ENCODE measurements around the gene PI4K2A.

Gene PI4K2A

GRCh38 chr10:97640174-97640867, at the start of gene PI4K2A:
Gene PI4K2A, plus strand, starts transcription at chr10:97640671. Its CDS starts 72 bp downstream, at chr10:97640743.
- DNase-seq, result peak; percentile 95

- DNase-seq, result no peak
These were observed 49.5 kb upstream of the PI4K2A start for GRCh38 chr10:97590748-97591495.

DNA sequence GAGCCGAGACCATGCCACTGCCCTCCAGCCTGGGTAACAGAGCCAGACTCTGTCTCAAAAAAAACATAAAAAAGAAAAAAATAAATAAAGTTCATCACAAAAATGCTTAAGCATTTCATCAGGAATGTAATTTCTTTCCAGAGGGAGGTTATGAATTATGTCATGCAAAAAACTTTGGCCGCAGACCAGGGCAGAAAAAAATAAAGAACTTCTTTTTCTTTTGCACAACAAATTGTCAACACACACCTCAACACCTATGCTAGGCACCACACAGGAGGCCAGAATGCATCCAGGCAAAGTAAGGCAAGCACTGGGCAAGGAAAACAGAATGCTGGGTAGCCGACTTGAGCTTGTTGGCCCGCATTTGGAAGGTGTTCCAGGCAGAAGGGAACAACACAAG, 47.0 kb upstream of the PI4K2A start:
- no peak for DNase-seq

DNA sequence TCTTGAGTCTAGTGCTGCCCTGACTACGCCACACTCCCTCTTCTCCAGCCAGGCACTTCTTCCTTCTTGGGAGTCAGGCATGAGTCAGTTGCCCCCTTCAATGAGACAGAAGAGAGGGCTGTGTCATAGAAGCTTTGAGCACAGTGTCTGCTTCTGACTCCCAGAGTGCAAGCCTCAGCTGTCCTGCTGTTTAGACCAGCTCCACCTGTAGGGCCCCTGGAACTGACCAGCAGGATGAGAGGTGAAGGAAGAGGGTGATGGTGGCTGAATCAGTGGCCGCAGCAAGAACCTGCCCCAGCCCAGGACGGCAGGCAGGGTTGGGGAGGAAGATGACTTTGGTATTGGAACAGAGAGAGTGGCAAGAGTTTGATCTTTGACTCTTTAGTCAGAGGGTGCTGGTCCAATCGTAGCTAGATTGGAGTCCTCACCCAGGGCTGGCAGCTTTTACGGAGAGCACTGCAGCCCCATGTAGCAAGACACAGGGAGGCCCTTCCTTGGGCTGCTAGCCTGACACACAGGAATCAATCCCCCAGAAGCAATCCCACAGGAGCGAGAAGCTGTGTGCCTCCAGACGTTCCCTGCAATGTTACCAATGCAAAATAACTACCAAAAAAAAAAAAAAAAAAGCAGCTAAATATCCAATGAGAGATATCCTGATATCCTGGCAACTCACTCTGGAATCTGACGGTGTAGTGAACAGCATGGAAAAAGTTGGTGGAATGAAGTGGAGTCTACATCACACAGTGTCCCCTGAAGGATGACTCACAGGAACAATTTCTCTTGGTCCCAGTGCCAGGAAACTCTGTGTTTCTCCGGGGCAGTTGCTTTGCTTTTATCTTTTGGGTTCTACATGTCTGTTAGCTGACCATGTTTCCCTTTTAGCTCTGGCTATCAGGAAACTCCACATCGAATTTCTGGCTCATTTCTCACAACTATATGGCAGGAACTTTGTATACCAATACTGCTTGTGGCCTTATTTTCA, 44.1 kb upstream of the PI4K2A start:
- no peak for DNase-seq

DNA sequence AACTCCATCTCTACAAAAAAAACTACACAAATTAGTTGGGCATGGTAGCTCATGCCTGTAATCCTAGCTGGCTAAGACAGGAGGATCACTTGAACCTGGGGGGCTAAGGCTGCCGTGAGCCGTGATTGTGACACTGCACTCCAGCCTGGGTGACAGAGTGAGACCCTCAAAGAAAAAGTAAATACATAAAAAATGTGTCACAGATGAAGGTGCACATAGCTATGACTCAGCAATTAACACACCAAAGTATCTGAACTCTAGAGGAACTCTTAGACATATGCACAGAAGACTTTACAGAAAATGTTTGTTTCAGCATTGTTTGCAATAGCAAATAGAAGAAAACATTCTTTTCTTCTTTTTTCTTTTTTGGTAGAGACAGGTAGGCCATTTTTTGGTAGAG, 42.7 kb upstream of the PI4K2A start:
- no peak for DNase-seq

GRCh38 chr10:97598407-97599271, 41.8 kb upstream of the PI4K2A start:
- DNase-seq, result no peak

GRCh38 chr10:97599272-97599619, 41.2 kb upstream of the PI4K2A start:
- DNase-seq, result no peak

DNA sequence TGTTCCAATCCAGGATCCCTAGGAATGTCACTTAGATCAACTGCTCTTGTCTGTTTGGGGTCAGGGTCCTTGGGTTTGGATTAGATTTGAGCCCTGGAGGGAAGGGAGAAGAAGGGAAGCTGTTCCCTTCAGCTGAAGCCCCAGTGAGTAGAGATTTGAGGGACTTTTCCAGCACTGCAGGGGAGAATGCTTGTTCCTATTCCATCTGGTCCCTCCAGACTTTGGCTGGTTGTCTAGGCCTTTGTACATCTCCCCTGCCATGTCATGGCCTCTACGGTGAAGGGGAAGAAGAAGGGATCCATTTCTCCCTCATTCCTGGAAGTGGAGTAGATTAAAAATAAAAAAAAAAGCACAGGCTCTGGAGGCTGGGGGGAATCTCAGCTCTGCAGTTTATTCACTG, 39.9 kb upstream of the PI4K2A start:
- DNase-seq, result no peak

- DNase-seq, result no peak
These were observed 38.9 kb upstream of the PI4K2A start for GRCh38 chr10:97601268-97602215.

DNA sequence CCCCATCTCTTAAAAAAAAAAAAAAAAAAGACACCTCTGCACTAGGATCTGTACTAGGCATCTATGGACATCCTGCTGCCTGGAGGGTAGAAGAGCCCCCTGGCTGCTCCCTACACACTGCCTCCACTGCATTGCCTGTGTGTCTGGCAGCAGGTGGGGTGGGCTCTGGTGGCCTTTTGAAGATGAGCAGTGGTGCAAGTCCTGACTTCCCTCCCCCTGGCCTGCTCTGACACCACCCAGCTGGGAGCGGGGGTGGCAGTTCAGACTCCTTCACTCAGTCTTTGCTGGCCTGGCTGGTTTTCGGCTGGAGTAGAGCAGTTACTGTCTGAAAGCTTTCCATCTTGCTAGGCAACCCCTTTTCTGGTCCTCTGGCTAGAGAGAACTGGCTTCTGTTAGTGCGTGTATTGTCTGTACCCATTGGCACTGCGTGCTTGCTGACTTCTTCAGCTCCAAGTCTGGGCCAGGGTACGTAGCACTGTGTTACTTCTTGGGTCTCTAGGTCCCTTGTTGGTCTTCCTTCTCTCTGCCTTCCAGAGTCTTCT, 33.3 kb upstream of the PI4K2A start:
- DNase-seq, result no peak

DNA sequence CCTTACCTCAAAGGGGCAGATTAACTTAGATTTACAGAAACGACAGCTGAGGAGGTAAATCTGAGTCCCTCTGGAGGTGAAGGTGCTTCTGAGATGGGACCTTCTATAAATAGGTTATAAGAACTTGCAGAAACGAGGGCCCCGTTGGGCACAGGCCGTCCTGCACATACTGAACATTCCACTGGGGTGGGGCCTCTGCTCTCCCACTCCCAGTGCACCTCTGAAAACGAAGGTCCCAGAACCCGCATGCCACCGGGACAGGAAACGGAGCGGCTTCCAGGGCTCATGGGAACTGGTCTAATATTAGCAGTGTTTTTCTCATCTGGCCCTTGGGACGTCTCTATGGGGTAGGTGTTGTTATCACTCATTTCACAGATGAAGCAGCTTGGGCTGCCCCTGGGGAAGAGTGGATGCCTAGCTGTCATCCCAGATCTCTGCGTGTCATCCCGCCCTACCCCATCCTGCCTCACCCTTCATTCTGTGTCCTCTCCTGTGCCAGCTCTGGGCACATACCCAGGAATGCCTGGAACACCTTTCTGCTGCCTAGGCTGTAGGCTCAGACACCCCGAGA, 31.4 kb upstream of the PI4K2A start:
- no peak for DNase-seq

GRCh38 chr10:97611473-97611872, 29.0 kb upstream of the PI4K2A start:
- no peak for DNase-seq

DNA sequence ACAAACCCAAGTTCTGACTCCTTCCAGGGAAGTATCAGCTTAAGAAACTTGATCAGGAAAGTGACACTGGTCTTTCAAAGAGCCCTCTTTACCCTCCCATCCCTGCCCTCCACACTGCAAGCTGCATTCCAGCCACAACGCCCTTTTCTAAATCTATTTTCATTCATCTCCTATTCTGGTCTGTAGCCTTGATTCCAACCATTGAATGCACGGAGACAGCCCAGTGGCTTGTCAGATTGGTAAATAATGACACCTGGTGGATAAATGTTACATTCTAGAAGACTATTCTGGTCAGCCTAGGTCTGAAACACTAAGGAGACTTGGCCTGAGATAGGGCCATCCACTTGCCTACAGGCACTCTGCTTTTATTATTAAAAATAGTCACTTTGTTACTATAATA, 28.1 kb upstream of the PI4K2A start:
- DNase-seq, result no peak

- DNase-seq, result no peak
These were observed 22.2 kb upstream of the PI4K2A start for GRCh38 chr10:97618285-97618684.

DNA sequence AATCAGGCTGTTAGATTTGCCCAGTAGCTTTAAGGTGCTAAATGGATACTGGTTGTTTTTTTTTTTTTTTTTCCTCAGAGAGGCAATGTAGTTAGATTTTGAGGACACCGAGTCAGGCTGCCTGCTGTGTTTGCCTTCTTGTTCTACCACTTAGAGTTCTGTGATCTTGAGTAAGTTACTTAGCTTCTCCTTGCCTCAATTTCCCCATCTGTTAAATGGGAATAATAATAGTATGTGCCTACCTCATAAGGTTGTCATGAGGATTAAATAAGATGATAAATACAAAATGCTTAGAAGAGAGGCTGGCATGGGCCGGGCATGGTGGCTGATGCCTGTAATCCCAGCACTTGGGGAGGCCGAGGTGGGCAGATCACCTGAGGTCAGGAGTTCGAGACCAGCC, 21.7 kb upstream of the PI4K2A start:
- DNase-seq, result no peak

- no peak for DNase-seq
These were observed 17.2 kb upstream of the PI4K2A start for GRCh38 chr10:97623277-97623676.

GRCh38 chr10:97627731-97628130, 12.7 kb upstream of the PI4K2A start:
- no peak for DNase-seq

DNA sequence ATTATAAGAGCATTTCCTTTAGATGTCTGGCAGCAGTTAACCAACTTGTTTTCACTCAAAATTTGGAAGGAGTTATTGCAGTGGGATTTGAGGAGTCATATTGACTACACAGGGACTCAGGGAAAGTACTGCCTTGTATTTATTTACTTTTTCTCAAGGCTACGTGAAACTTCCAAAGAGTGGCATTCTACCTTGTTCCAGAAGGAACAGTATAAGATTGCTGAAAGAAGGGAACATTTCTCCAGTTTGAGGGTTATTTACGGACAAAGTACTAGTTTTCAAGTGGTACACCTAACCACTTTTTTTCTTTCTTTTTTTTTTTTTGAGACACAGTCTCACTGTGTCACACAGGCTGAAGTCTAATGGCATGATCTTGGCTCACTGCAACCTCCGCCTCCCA, 12.2 kb upstream of the PI4K2A start:
- DNase-seq, result no peak

- DNase-seq, result no peak
These were observed 11.2 kb upstream of the PI4K2A start for GRCh38 chr10:97629289-97629688.

GRCh38 chr10:97631098-97631497, 9.4 kb upstream of the PI4K2A start:
- DNase-seq, result no peak
